ENCODE results near the gene COL18A1. TPM values are rescaled to one million over a fixed set of nuclear protein-coding genes. Genes with fewer than 3 reads are reported as not detected.

COL18A1 gene
- total RNA-seq, 4 donors from 2014 or later, result 16.4 to 42.2 (median 20.7) TPM

- no peaks in the 10 kb centered on the region for H3K9me3 ChIP-seq
- intact Hi-C loops (cut with DNase I; ENCODE audit: low total_unique reads) (no loop called here), in situ Hi-C loops (cut with MboI; ENCODE audit: low sequenced_read_pairs in 4 of 4) (loop anchor here in 1 of 4 donors (25.0 kb wide), 1 partner anchor 145 kb away; the partner anchor contains the start of gene POFUT2)
- DNase-seq (no peak), ATAC-seq (peak in 1 of 2 donors; percentile 41)
- TF ChIP-seq, protein P1, sequence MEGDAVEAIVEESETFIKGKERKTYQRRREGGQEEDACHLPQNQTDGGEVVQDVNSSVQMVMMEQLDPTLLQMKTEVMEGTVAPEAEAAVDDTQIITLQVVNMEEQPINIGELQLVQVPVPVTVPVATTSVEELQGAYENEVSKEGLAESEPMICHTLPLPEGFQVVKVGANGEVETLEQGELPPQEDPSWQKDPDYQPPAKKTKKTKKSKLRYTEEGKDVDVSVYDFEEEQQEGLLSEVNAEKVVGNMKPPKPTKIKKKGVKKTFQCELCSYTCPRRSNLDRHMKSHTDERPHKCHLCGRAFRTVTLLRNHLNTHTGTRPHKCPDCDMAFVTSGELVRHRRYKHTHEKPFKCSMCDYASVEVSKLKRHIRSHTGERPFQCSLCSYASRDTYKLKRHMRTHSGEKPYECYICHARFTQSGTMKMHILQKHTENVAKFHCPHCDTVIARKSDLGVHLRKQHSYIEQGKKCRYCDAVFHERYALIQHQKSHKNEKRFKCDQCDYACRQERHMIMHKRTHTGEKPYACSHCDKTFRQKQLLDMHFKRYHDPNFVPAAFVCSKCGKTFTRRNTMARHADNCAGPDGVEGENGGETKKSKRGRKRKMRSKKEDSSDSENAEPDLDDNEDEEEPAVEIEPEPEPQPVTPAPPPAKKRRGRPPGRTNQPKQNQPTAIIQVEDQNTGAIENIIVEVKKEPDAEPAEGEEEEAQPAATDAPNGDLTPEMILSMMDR (IDR thresholded peaks at IDR 0.05 in 4 of 5, conservative IDR thresholded peaks at IDR 0.05 in 1 of 5), result no peak
- no peak for TF ChIP-seq POLR2A (IDR thresholded peaks at IDR 0.05)
- no peak overlapping the region for H3K4me3 ChIP-seq
- peak overlapping the region in 2 of 4 donors; percentile 42 to 55 for H3K27ac ChIP-seq
- no peaks in the 10 kb centered on the region for H3K36me3 ChIP-seq
- no peaks in the 10 kb centered on the region for H3K4me1 ChIP-seq
- H3K27me3 ChIP-seq, result no peaks in the 10 kb centered on the region
Observed at GRCh38 chr21:45432575-45433255, 27.8 kb downstream of the COL18A1 start.

GRCh38 chr21:45433301-45433700 lies 28.3 kb downstream of the COL18A1 start:
- DNase-seq (no peak), ATAC-seq (no peak)
- peak overlapping the region in 2 of 4 donors; percentile 42 to 55 for H3K27ac ChIP-seq
- intact Hi-C loops (cut with DNase I; ENCODE audit: low total_unique reads), result no loop called here
- in situ Hi-C loops (cut with MboI; ENCODE audit: low sequenced_read_pairs in 4 of 4), result loop anchor here in 1 of 4 donors (25.0 kb wide), 1 partner anchor 146 kb away; the partner anchor contains the start of gene POFUT2
- H3K4me1 ChIP-seq, result no peaks in the 10 kb centered on the region
- no peaks in the 10 kb centered on the region for H3K27me3 ChIP-seq
- H3K4me3 ChIP-seq, result no peak overlapping the region
- TF ChIP-seq, protein P1 (IDR thresholded peaks at IDR 0.05 in 4 of 5, conservative IDR thresholded peaks at IDR 0.05 in 1 of 5), result no peak
- no peak for TF ChIP-seq POLR2A (IDR thresholded peaks at IDR 0.05)
- H3K9me3 ChIP-seq, result no peaks in the 10 kb centered on the region
- no peaks in the 10 kb centered on the region for H3K36me3 ChIP-seq

- DNase-seq, result no peak
- H3K27ac ChIP-seq, result peak overlapping the region in 1 of 4 donors; percentile 55
- no peak overlapping the region for H3K4me3 ChIP-seq
- ATAC-seq, result no peak
- peaks cover 0 to 5% (median 0%) of the 10 kb centered on the region in 3 donors for H3K27me3 ChIP-seq
- H3K4me1 ChIP-seq, result peaks cover 5 to 7% of the 10 kb centered on the region in 2 donors
- no peaks in the 10 kb centered on the region for H3K9me3 ChIP-seq
- intact Hi-C loops (cut with DNase I; ENCODE audit: low total_unique reads) (no loop called here), in situ Hi-C loops (cut with MboI; ENCODE audit: low sequenced_read_pairs in 4 of 4) (loop anchor here in 1 of 4 donors (25.0 kb wide), 1 partner anchor 147 kb away; the partner anchor contains the start of gene POFUT2)
- TF ChIP-seq, protein P1 (IDR thresholded peaks at IDR 0.05 in 4 of 5, conservative IDR thresholded peaks at IDR 0.05 in 1 of 5), result no peak
- no peak for TF ChIP-seq POLR2A (IDR thresholded peaks at IDR 0.05)
- no peaks in the 10 kb centered on the region for H3K36me3 ChIP-seq
Observed at GRCh38 chr21:45433911-45434644, 29.1 kb downstream of the COL18A1 start.

GRCh38 chr21:45434645-45435217 lies 29.8 kb downstream of the COL18A1 start:
- in situ Hi-C loops (cut with MboI; ENCODE audit: low sequenced_read_pairs in 4 of 4), result loop anchor here in 1 of 4 donors (25.0 kb wide), 1 partner anchor 147 kb away; the partner anchor contains the start of gene POFUT2
- no peaks in the 10 kb centered on the region for H3K9me3 ChIP-seq
- intact Hi-C loops (cut with DNase I; ENCODE audit: low total_unique reads), result no loop called here

More at GRCh38 chr21:45434645-45435217, 29.8 kb downstream of the COL18A1 start:
- H3K27me3 ChIP-seq, result peaks cover 0 to 6% (median 0%) of the 10 kb centered on the region in 3 donors
- no peaks in the 10 kb centered on the region for H3K36me3 ChIP-seq
- no peak overlapping the region for H3K27ac ChIP-seq
- TF ChIP-seq, protein P1 (IDR thresholded peaks at IDR 0.05 in 4 of 5, conservative IDR thresholded peaks at IDR 0.05 in 1 of 5), result no peak
- no peak for TF ChIP-seq POLR2A (IDR thresholded peaks at IDR 0.05)
- DNase-seq, result no peak
- no peak for ATAC-seq
- H3K4me3 ChIP-seq, result no peak overlapping the region
- H3K4me1 ChIP-seq, result peaks cover 6 to 10% of the 10 kb centered on the region in 2 donors
